HEK293 (cell line): ENCODE data around the gene SEMA4D.

Source experiments
- KLF17 ChIP-seq: fragments of 450-650 bp; formaldehyde crosslinking; IDR thresholded peaks from 2 replicates; pipeline ENCODE4 v1.5.1; 2016; ENCODE audit warnings: missing biosample characterization, missing genetic modification characterization
- ZNF830 ChIP-seq: fragments of 450-650 bp; IDR thresholded peaks from 2 replicates; pipeline ENCODE4 v1.5.0; 2018; ENCODE audit warnings: missing biosample characterization, missing genetic modification characterization, low read depth, mild to moderate bottlenecking, moderate library complexity

GRCh38 chr9:89422151-89422975, 75.5 kb downstream of the SEMA4D start:
- TF ChIP-seq ZNF830 (no peak), KLF17 (tag by site-specific recombination) (no peak)
